Head of caudate nucleus (tissue), 42 donors: ENCODE results near the gene COL23A1.
"Not testable (repeated sequence)": the region's sequence is repeated elsewhere in the genome, so short reads cannot be mapped to it uniquely, and the experiment has no call there.

Source experiments
- DNase-seq, 42 donors: peaks; one replicate each; pipeline versions ENCODE4 v3.0.0 to v3.0.0-alpha.2; 2020 to 2021; ENCODE audit warnings: mixed read lengths in 7 of 42
- intact Hi-C: fragments of 100-400 bp; cut with DNase I; formaldehyde crosslinking; loops from one replicate; pipeline ENCODE4 v1.15.0; 2022

Gene COL23A1

GRCh38 chr5:178247481-178248456 lies 342.4 kb downstream of the COL23A1 start:
- intact Hi-C loops, result no loop called here

GRCh38 chr5:178246624-178247279 lies 343.4 kb downstream of the COL23A1 start:
- DNase-seq, result no peak
- intact Hi-C loops, result no loop called here

More at GRCh38 chr5:178247481-178248456, 342.4 kb downstream of the COL23A1 start:
- DNase-seq, result no peak

- DNase-seq, result no peak
- intact Hi-C loops, result no loop called here
Observed at GRCh38 chr5:178245389-178245788, 344.8 kb downstream of the COL23A1 start.

GRCh38 chr5:178244576-178244975 lies 345.6 kb downstream of the COL23A1 start:
- DNase-seq, result no peak
- intact Hi-C loops, result no loop called here

GRCh38 chr5:178242416-178242815 lies 347.8 kb downstream of the COL23A1 start:
- intact Hi-C loops, result no loop called here

GRCh38 chr5:178241688-178242231 lies 348.4 kb downstream of the COL23A1 start:
- intact Hi-C loops, result no loop called here
- DNase-seq, result peak in 9 of 42 donors; percentile 14 to 63 (median 34)

More at GRCh38 chr5:178242416-178242815, 347.8 kb downstream of the COL23A1 start:
- DNase-seq, result no peak

- intact Hi-C loops, result no loop called here
- peak in 36 of 42 donors; percentile 11 to 70 (median 45) for DNase-seq
Observed at GRCh38 chr5:178241231-178241663, 348.9 kb downstream of the COL23A1 start.

GRCh38 chr5:178240766-178241165 lies 349.4 kb downstream of the COL23A1 start:
- intact Hi-C loops, result no loop called here
- DNase-seq, result no peak

- intact Hi-C loops, result no loop called here
- DNase-seq, result no peak
Observed at GRCh38 chr5:178240341-178240741, 349.9 kb downstream of the COL23A1 start.

- DNase-seq, result peak in 1 of 42 donors; percentile 27
- intact Hi-C loops, result not testable (repeated sequence)
Observed at GRCh38 chr5:178239626-178240301, 350.4 kb downstream of the COL23A1 start.

- intact Hi-C loops, result no loop called here
- no peak for DNase-seq
Observed at GRCh38 chr5:178238711-178239592, 351.2 kb downstream of the COL23A1 start.

GRCh38 chr5:178238313-178238635 lies 351.9 kb downstream of the COL23A1 start:
- intact Hi-C loops, result no loop called here
- no peak for DNase-seq

- DNase-seq, result no peak
- intact Hi-C loops, result no loop called here
Observed at GRCh38 chr5:178237431-178238312, 352.5 kb downstream of the COL23A1 start.

GRCh38 chr5:178236679-178237078 lies 353.5 kb downstream of the COL23A1 start:
- intact Hi-C loops, result no loop called here
- peak in 2 of 42 donors; percentile 26 to 42 for DNase-seq

- intact Hi-C loops, result no loop called here
- DNase-seq, result no peak
Observed at GRCh38 chr5:178236126-178236525, 354.1 kb downstream of the COL23A1 start.

GRCh38 chr5:178235588-178235974 lies 354.6 kb downstream of the COL23A1 start:
- no peak for DNase-seq
- intact Hi-C loops, result no loop called here
